ENCODE results near the gene PTBP3.

Gene PTBP3

DNA sequence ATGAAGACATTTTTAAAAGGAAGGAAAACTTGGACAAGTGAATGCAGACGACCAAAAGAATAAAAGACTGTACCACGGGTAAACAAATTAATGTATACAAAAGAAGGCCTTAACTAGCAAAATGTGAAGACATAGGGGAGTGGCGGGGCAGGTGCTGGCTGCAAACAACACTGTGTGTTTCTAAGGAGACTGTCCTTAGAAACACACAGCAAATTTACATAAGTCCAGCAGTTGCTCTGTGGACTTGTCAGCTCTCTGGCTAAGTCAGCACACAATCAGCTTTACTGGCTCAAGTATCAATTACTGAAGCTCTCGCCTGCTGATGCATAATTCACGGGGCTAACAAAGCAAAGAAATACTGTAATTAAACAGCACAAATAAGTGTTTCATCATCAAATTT, 24.8 kb downstream of the PTBP3 start:
- H3K4me3 ChIP-seq = no peak overlapping the region
- no peaks in the 10 kb centered on the region for H3K36me3 ChIP-seq (ENCODE audit: insufficient read depth, low read length)
- no peak overlapping the region for H3K27ac ChIP-seq
- no peak overlapping the region for H3K9ac ChIP-seq (ENCODE audit: insufficient read length)
- TF ChIP-seq EZH2 (IDR thresholded peaks at IDR 0.05) (no peak), FOXP2 (optimal IDR thresholded peaks at IDR 0.05; ENCODE audit: control extremely low read depth, extremely low read length, insufficient read depth) (no peak), POLR2AphosphoS5 (IDR thresholded peaks at IDR 0.05; ENCODE audit: borderline replicate concordance, low read depth, low read length) (no peak)
- DNase-seq (ENCODE audit: low read depth, low spot score) = no peak
- H3K9me3 ChIP-seq (ENCODE audit: low read depth, low read length) = no peaks in the 10 kb centered on the region

DNA sequence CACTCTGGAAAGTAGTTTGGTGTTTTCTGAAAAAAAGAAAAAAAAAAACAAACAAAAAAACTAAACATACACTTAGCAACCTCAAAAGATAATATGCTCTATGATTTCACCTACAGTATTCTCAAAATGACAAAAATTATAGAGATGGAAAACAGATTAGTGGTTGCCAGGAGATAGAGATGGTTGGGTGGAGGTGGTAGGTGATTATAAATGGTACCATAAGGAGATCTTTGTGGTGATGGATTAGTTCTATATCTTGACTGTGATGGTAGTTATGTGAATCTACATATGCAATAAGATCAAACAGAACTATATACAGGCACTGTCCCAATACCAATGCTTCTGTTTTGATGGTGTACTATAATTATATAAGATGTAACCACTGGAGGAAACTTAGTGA, 32.0 kb downstream of the PTBP3 start:
- no peak overlapping the region for H3K9ac ChIP-seq (ENCODE audit: insufficient read length)
- no peak overlapping the region for H3K27ac ChIP-seq
- no peaks in the 10 kb centered on the region for H3K36me3 ChIP-seq (ENCODE audit: insufficient read depth, low read length)
- no peak overlapping the region for H3K4me3 ChIP-seq
- DNase-seq (ENCODE audit: low read depth, low spot score) = no peak
- TF ChIP-seq FOXP2 (optimal IDR thresholded peaks at IDR 0.05; ENCODE audit: control extremely low read depth, extremely low read length, insufficient read depth) (no peak), POLR2AphosphoS5 (IDR thresholded peaks at IDR 0.05; ENCODE audit: borderline replicate concordance, low read depth, low read length) (no peak), EZH2 (IDR thresholded peaks at IDR 0.05) (no peak)
- H3K9me3 ChIP-seq (ENCODE audit: low read depth, low read length) = no peaks in the 10 kb centered on the region

GRCh38 chr9:112299514-112299913, 33.9 kb downstream of the PTBP3 start:
- H3K36me3 ChIP-seq (ENCODE audit: insufficient read depth, low read length) = no peaks in the 10 kb centered on the region
- H3K9ac ChIP-seq (ENCODE audit: insufficient read length) = no peak overlapping the region
- no peak overlapping the region for H3K27ac ChIP-seq
- H3K4me3 ChIP-seq = no peak overlapping the region
- H3K9me3 ChIP-seq (ENCODE audit: low read depth, low read length) = no peaks in the 10 kb centered on the region
- TF ChIP-seq EZH2 (IDR thresholded peaks at IDR 0.05) = no peak
- TF ChIP-seq POLR2AphosphoS5 (IDR thresholded peaks at IDR 0.05; ENCODE audit: borderline replicate concordance, low read depth, low read length) = no peak
- no peak for TF ChIP-seq FOXP2 (optimal IDR thresholded peaks at IDR 0.05; ENCODE audit: control extremely low read depth, extremely low read length, insufficient read depth)
- no peak for DNase-seq (ENCODE audit: low read depth, low spot score)

DNA sequence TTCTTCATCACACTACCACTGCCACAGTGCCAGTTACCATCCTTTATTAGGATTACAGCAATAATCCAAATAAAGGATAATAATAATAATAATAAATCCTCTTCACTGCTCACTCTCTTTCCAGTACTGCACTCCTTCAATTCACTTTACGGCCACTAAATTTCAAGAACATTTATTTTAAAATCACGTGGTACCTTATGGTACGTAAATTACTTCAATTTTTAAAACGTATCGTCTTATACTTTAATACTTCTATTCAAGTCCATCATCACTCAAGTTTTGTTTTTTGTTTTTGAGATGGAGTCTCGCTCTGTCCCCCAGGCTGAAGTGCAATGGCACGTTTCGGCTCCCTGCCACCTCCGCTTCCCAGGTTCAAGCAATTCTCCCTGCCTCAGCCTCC, 36.5 kb downstream of the PTBP3 start:
- H3K36me3 ChIP-seq (ENCODE audit: insufficient read depth, low read length) = no peaks in the 10 kb centered on the region; the same call in 1 of the 2 replicates
- TF ChIP-seq FOXP2 (optimal IDR thresholded peaks at IDR 0.05; ENCODE audit: control extremely low read depth, extremely low read length, insufficient read depth) (no peak), POLR2AphosphoS5 (IDR thresholded peaks at IDR 0.05; ENCODE audit: borderline replicate concordance, low read depth, low read length) (no peak), EZH2 (IDR thresholded peaks at IDR 0.05) (no peak)
- H3K27ac ChIP-seq = no peak overlapping the region
- H3K4me3 ChIP-seq = no peak overlapping the region
- no peak for DNase-seq (ENCODE audit: low read depth, low spot score)
- no peaks in the 10 kb centered on the region for H3K9me3 ChIP-seq (ENCODE audit: low read depth, low read length)
- no peak overlapping the region for H3K9ac ChIP-seq (ENCODE audit: insufficient read length)

DNA sequence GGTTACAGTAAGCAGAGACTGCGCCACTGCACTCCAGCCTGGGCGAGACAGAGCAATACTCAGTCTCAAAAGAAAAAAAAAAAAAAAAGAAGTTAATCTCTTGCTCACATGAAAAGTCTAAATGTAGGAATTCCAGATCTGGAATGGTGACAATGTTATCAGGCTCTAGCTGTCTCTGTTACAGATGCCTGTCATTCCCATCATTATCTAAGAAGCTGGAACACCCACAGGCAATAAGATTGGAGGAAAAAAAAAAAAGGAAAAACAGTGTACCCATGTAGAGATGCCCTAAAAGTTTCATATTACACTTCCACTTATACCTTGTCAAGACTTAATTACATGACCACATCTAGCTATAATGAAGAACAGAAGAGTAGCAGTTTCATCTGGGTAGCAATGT, 38.2 kb downstream of the PTBP3 start:
- Histone ChIP-seq H3K36me3 (ENCODE audit: insufficient read depth, low read length) (no peaks in the 10 kb centered on the region; the same call in 1 of the 2 replicates), H3K9me3 (ENCODE audit: low read depth, low read length) (no peaks in the 10 kb centered on the region), H3K27ac (no peak overlapping the region), H3K4me3 (no peak overlapping the region), H3K9ac (ENCODE audit: insufficient read length) (no peak overlapping the region)
- DNase-seq (ENCODE audit: low read depth, low spot score) = no peak
- no peak for TF ChIP-seq POLR2AphosphoS5 (IDR thresholded peaks at IDR 0.05; ENCODE audit: borderline replicate concordance, low read depth, low read length)
- TF ChIP-seq EZH2 (IDR thresholded peaks at IDR 0.05) = no peak
- no peak for TF ChIP-seq FOXP2 (optimal IDR thresholded peaks at IDR 0.05; ENCODE audit: control extremely low read depth, extremely low read length, insufficient read depth)

DNA sequence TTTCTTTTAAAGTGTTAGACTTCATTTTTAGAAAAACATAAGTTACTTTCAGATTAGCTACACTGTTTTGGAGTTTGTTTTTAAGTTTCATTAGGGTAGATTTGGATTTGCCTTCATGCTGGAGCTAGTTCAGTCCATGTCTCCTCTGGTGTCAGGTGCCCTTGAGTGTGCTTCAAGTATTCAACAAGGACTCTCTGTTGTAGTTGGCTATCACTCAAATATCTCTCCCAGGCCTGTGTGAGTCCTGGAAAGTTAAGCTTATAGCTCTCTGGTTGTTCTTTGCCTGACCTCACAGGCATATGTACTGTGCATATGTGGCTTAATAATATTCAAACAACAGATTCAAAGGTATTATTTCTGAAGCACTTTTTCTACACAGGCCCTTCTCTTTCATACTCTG, 45.4 kb downstream of the PTBP3 start:
- H3K4me3 ChIP-seq = no peak overlapping the region
- no peak overlapping the region for H3K9ac ChIP-seq (ENCODE audit: insufficient read length)
- no peak overlapping the region for H3K27ac ChIP-seq
- H3K36me3 ChIP-seq (ENCODE audit: insufficient read depth, low read length) = peaks cover 6% of the 10 kb centered on the region; the same call in 1 of the 2 replicates
- H3K9me3 ChIP-seq (ENCODE audit: low read depth, low read length) = 0 out of 2 replicates have a peak, but pooled peaks cover 4% of the 10 kb centered on the region
- no peak for DNase-seq (ENCODE audit: low read depth, low spot score)
- TF ChIP-seq POLR2AphosphoS5 (IDR thresholded peaks at IDR 0.05; ENCODE audit: borderline replicate concordance, low read depth, low read length) (no peak), EZH2 (IDR thresholded peaks at IDR 0.05) (no peak), FOXP2 (optimal IDR thresholded peaks at IDR 0.05; ENCODE audit: control extremely low read depth, extremely low read length, insufficient read depth) (no peak)

GRCh38 chr9:112286926-112287325, 46.5 kb downstream of the PTBP3 start:
- Histone ChIP-seq H3K9ac (ENCODE audit: insufficient read length) (no peak overlapping the region), H3K27ac (no peak overlapping the region), H3K4me3 (no peak overlapping the region), H3K36me3 (ENCODE audit: insufficient read depth, low read length) (peaks cover 6% of the 10 kb centered on the region; the same call in 1 of the 2 replicates), H3K9me3 (ENCODE audit: low read depth, low read length) (0 out of 2 replicates have a peak, but pooled peaks cover 4% of the 10 kb centered on the region)
- no peak for DNase-seq (ENCODE audit: low read depth, low spot score)
- TF ChIP-seq EZH2 (IDR thresholded peaks at IDR 0.05) = no peak
- TF ChIP-seq POLR2AphosphoS5 (IDR thresholded peaks at IDR 0.05; ENCODE audit: borderline replicate concordance, low read depth, low read length) = no peak
- TF ChIP-seq FOXP2 (optimal IDR thresholded peaks at IDR 0.05; ENCODE audit: control extremely low read depth, extremely low read length, insufficient read depth) = no peak

DNA sequence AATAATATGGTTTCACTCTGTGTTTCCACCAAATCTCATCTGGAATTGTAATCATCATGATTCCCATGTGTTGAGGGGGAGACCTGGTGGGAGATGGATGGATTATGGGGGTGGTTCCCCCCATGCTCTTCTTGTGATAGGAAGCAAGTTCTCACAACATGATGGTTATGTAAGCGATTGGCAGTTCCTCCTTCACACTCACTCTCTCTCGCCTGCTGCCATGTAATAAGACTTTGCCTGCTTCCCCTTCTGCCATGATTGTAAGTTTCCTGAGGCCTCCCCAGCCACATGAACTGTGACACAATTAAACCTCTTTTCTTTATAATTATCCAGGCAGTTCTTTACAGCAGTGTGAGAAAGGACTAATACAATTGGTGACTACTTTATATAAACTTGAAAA, 48.4 kb downstream of the PTBP3 start:
- H3K36me3 ChIP-seq (ENCODE audit: insufficient read depth, low read length) = peaks cover 6% of the 10 kb centered on the region; the same call in 1 of the 2 replicates

More for the DNA sequence above, 48.4 kb downstream of the PTBP3 start:
- Histone ChIP-seq H3K4me3 (no peak overlapping the region), H3K9ac (ENCODE audit: insufficient read length) (no peak overlapping the region), H3K9me3 (ENCODE audit: low read depth, low read length) (0 out of 2 replicates have a peak, but pooled peaks cover 4% of the 10 kb centered on the region), H3K27ac (no peak overlapping the region)
- DNase-seq (ENCODE audit: low read depth, low spot score) = no peak
- TF ChIP-seq FOXP2 (optimal IDR thresholded peaks at IDR 0.05; ENCODE audit: control extremely low read depth, extremely low read length, insufficient read depth) = no peak
- TF ChIP-seq POLR2AphosphoS5 (IDR thresholded peaks at IDR 0.05; ENCODE audit: borderline replicate concordance, low read depth, low read length) = no peak
- no peak for TF ChIP-seq EZH2 (IDR thresholded peaks at IDR 0.05)
